GM19438 (cell line): ENCODE data around the gene SPDEF.

Experiments used
- ATAC-seq: cut with Tn5 transposase; IDR thresholded peaks from one replicate; pipeline ENCODE4 v1.9.1; 2021; ENCODE audit warnings: low read depth; ENCODE audit not compliant: unreplicated experiment

The SPDEF gene

DNA sequence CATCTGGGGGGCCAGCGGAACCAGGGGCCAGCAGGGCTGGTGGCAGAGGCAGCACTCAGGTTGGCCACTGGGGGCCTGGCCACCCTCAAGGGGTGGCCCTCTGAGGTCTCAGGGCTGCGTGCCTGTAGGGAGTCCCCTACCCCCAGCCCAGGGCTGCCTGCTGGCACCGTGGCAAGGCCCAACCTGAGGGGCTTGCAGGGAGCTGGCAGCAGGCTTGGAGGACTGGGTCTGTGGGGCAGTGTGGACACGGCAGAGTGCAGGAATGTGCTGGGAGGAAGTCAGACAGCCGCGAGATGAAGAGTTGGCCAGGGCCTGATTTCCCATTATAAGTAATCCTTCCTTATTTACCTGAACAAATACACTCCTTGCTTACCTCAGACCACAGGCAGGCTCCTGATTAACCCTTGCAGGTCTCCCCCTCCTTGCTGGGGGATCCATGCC is at the start of gene SPDEF:
TSS of gene SPDEF (minus strand) at position 299 of the 441 bp plus-strand sequence. CDS start 11,874 bp downstream, outside the sequence.
- ATAC-seq = no peak

DNA sequence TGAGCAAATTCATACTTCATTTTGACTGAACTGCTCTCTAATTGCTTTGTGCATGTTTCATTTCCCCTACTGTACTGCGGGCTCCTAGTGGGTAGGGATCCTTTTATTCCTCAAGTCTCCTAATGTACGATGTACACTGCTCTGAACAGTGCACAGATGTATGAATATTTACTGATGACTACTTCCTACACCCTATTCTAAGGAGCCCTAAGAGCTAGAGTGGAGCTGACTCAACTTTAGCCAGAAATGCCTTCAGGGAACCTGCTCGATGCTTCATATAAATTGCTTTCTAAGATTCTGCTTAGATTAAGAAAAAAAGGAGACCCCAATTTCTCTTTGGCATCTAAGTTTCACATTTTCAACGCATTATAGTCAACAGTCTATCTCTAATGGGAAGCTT is 47.6 kb upstream of the SPDEF start:
- no peak for ATAC-seq

DNA sequence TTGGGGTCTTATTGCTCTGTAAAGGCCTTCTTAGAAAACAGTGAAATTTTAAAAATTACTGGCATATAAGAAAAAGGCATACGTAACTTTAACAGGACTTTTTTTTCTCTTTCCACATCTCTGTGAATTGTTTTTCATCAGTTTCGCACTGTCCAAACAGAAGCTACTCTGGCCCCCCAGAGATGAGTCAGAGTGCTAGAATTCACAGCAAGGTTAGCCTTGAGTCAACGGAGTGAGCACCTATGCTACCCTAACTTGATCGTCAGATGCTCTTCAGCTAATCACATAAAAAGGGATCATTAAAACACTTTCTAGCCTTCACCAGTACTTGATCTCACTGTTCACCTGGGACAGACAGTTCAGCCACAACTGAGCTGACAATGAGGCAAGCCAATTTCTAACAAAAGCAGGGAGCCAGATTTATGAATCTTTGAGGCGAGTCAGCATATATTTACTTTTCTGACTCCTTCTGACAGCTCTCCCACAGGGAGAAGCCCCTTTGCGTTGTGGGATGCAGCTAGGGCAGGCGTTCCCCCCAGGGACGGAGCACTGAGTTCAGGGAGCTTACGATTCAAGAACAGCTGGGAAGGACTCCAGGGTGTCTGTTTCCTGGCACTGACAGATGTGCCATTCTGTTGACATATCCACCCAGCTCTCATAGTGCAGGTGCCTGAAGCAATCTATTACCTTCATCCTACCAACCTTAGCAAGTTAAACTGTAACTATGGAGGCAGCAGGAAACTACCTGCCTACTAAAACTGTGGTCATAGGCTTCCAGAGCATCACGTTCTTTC is 46.4 kb upstream of the SPDEF start:
- ATAC-seq = no peak

DNA sequence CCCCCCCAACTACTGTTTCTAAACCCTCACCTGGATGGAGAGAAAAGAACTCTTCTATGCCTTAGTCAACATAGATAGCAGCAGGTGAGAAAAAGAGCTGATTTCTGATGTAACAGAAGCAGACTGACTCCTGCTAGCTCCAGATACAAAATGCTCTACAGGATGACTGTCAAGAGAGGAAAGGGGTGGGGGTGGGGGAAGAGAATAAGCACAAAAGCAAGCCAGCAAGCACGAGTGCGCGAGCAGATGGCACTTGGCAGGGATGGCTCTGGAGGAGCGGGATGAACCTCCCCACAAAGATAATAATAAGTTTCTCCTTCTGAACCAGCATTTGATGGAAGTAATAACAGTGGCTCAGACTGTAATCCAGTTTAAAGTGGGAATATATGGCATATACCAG is 45.6 kb upstream of the SPDEF start:
- ATAC-seq = no peak

DNA sequence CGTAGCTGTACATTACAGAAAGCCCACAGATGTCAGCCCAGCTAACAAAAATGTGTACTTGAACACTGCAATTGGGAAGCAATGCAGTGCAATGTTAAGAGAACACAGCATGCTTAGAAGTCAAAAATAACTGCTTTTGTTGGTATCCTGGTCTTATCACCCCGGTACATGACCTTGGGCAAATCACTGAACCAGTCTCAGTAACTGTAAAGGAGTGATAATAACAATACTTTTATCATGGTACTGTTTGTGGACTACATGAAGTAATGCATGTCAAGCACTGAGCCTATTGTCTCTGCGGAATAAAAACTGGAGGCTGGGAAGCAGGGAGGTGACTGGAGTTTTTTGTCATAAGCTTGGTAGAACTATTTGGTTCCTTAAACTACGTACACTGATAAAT is 44.7 kb upstream of the SPDEF start:
- ATAC-seq = no peak

DNA sequence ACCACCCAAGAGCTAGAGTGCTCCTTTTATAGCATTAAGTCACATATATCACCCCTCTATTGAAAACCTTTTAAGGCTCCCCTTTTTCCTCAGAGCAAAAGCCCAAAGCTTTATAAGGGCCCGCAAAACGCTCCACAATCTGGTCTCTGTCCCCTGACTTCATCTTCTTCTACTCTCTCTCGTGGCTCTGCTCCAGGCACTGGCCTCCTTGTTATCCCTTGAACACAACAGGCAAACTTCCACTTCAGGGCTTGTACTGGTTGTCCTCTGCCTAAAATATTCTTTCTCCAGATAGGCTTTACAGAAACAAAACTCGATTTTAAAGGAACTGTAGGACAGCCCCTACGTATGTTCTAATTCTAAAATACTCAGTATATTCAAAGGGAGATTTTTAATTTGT is 44.0 kb upstream of the SPDEF start:
- no peak for ATAC-seq

DNA sequence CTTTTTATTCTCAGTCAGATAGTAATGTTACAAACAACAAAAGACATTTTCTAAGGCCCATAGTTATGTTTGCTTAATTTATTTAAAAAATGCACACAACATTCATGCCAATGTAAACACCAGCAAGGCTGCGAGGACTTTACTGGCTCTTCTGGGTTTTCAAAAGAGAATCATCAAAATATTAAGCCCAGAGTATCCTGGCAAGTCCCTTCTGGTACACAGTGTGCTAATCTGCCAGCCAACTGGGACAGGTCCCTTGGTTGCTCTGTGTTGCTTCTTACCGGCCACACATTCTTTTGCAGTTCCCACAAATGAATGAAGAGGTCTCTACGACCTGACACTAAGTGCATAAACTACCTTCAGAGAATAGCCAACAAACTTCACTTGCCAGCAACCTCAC is 42.6 kb upstream of the SPDEF start:
- ATAC-seq = no peak

DNA sequence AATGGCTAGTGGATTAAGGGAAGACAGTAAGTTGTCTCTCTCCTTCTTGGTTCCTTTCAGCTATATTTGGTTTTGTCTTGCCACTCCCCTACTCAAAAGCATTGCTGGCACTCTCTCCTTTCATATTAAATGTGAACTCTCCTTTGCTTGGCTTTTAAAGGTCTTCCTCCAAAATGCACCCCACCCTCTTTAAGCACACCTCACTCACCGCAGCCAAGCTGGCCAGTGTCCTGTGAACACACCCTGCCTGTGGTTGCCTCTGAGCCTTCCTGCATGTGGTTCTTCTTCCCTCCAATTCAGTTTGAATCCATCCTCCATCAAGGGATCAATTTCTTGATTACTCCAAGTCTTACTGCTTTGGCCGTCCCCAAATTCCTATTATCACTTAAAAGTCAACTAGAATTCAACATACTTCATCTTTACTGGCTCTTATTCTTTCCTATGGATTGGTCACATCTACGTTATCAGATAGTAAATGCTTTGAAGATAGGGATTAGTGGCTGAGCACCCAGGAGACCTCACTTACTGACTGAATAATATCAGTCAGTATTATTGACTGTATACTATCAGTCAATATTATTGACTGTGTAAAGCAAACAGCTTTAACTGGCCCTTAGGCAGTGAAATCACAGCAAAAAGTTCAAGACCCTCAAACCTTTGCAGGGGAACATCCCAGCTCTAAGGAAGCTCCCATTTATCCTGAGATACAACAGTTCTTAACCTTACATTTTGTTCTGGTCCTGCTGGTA is 41.6 kb upstream of the SPDEF start:
- no peak for ATAC-seq

DNA sequence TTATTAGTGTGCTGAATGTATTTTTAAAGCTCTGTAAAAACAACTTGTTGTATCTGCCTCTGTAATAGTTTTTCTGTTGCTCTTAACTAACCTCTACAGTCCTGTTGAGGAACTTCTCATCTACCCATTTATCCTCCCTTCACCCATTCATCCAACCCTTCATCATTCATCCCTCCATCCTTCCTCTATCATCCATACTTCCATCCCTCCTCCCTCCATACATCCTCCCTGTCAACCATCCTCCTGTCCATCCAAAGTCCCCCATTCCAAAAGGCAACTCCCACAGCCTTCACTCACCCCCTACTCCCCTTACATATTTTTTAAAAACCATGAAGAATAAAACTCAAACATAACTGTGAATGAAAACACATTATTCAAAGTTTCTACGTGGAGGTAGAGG is 40.7 kb upstream of the SPDEF start:
- ATAC-seq = no peak

DNA sequence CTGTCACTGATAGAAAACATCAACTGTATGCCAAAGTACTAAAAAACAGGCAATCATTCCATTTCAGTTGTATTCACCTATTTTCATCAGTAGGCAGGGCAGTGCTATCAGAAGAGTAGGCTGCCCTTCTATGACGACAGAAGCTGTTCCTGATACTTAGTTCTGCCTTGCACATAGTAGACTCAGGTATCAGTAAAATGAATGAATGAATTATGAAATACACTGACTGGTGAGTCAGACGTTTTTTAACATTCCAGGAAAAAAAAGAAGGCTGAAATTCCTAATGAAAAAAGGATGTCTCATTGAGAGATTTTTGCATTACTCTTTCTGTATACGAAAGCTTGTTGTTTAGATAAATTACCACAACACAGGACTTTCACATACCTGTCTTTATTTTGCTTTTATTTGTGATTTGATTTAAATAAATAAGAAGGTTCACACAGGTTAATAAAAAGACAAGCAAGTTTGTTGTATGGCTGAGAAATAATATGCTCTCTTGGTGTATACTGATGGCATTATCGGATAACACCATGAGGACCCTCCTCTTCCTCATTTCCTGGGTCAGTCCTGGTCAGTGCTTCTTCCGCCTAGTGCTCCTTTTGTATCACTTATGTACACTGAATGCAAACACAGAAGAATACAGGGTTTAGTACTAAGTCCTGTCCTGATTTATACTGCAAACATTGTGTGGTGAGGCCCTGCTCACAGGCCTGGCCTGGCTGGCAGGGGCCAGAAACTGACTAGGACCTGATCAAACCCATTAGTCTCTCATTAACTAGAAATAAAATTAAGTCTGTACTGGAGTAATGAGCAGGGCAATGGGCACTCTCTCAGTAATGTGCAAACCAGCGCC is 39.4 kb upstream of the SPDEF start:
- ATAC-seq = no peak

DNA sequence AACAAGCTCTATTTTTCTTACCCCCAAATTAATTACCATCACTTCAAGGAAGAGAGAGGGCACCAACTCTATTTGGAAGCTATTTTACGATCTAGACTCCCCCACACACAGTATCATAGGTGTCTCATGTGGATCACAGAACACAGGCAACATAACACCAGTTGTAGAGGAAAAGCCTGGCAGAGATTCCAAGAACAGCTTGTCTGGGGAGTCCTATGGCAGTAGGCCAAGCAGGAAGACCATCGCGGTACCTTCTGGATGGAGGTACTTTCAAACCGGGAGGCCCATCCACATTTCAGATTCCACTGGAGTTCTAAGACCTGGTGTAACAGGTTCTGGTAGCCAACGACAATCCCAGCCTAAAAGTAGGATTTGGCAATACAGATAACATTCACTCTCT is 37.6 kb upstream of the SPDEF start:
- ATAC-seq = no peak

DNA sequence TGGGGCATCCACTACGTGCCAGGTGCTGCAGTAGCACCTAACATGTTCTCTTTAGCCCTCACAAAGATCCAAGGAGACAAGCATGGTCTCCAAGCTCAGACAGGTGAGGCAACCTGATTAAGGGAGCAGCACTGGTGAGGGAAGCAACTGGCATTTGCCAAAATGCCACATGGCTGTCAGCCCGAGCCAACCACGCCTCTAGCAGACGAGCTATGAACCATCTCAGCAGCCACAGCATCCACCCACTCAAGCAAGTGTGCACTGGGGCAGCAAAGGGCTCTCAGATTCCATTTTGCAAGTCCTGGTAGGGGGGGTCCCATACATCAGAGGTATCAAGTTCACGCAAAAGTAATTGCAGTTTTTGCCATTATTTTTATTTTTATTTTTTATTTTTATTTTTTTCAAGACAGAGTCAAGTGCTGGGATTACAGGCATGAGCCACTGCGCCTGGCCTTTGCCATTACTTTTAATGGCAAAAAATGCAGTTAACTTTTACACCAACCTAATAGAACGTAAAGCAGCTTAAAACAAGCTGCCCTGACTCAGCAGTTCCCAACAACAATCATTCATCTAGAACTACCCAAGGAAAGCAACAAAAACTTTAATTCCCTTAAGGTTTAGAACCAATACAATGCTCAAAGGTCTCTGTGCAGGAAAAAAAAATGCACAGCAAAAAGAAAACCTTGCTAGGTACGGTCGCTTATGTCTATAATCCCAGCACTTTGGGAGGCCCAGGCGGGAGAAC is 36.3 kb upstream of the SPDEF start:
- no peak for ATAC-seq

DNA sequence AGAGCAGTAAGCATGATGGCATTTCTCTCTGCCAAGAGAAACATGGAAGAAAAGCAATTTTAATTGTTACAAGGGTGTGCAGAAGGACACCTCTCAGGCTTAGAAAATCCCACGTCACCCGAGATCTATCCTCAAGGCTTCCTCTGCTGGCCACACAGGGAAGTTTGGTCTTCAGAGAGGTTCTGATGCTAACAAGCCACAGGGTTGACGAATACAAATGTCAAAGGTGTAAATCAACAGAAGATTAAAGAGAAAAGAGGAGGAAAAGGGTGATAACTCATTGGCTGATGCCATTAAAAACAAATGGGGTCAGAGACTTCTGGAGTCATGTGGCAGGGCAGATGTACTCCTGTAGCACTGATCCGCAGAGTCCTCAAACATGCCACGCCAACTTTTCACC is 33.6 kb upstream of the SPDEF start:
- ATAC-seq = no peak

DNA sequence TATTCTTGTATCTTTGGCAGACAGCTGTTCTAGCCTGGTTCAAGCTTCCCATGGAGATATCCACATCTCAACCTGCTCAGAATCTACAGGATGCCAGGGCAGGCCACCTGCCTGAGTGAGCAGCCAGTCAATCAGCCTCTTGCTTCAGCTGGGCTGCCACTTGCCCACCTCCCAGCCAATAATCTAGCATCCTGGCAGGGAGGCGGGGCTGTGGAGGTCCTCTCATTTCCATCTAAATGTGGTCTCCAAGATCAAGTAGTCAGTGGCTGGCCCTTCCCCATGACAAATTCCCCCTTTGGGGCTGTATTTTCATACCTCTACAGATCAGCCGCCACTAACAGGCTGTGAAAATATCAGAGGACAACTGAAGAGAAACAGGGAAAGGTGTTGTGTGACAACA is 33.0 kb upstream of the SPDEF start:
- no peak for ATAC-seq

DNA sequence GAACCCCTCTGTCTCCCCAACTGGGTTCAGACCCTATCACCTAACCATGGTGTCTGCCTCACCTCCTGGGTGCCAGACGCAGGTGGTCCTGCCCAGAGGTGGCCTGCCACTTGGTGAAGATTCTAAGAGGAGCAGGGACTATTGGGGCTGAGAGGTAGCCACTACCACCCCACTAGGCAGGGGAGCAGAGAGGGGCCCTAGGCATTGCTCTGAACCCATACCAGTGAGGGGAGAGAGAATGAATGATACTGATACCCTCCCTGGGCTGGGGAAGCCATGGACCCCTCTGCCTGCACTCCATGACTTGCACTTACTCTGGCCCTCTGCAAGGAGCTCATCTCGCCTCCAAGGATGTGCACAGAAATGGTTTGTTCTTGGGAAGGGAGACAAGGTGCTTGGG is 31.7 kb upstream of the SPDEF start:
- no peak for ATAC-seq

DNA sequence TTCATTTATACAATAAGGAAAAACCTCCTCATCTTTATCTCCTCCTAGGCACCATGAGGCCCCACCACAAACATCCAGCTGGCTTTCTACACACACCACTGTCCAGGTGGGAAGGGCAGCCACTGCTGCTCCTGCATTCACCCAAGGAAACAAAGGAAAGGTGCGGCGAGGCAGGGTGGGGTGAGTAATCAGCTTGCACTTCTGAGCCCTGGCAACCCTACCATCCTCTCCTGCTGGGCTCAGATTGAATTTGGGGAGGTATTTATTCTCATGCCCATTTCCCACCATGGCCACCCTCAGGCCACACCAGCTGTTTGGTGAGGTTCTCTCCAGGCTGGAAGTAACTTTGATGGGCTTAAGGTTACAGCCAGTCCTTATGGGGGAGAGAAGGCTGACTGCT is 31.2 kb upstream of the SPDEF start:
- no peak for ATAC-seq

DNA sequence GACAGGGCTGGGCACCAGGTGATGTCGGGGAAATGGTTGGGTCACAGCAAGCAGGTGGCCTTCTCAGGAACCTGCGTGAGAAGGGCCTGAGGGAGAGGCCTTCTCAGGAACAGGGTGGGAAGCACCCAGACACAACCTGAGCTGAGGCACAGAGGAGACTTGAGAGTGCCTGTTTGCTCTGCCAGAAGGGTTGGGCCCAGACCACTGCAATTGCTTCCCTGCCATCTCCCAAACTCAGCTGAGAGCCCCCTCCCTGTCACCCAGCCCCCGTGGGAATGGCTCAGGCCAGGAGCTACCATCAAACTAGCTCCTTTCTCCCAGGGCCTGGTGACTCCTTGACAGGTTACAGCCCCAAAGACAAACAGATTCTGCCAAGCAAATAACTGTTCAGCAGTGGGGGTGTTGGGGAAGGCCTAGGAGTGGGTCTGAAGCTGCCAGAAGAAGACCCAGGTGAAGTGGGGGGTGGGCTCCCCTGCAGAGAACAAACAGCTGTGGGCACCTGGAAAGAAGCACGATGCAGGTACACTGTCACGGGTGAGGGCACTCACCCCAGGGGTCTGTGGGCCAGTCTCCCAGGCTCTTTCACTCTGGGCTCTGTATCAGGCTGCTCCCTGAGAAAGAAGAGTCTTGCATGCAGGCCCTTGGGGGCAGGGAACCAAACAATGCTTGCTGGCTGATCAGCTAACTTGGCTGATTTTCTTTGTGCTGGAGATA is 30.4 kb upstream of the SPDEF start:
- ATAC-seq = no peak

DNA sequence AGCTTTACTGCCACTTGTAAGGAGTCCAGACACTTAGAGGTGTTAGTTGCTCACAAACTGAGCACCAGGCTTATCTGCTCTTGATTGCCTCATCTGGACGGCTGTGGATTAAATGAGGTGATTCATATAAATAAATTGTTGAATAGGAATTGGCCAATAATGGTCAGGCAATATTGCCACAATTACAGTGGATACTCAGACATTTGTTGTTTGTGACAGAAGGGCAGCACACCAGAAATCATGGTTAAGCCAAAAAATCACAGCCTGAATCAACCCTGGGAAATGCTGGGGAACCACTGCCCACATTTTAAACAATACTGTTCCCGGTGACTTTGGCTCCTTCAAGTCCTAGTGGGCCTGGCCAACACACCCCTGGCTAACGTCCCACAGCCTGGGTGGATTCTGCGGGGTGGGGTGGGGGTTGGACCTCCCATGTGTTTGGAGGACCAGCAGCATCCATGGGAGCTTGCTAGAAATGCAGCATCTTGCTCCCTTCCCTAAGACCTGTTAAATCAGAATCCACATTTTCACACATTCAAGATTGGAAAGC is 29.5 kb upstream of the SPDEF start:
- no peak for ATAC-seq

DNA sequence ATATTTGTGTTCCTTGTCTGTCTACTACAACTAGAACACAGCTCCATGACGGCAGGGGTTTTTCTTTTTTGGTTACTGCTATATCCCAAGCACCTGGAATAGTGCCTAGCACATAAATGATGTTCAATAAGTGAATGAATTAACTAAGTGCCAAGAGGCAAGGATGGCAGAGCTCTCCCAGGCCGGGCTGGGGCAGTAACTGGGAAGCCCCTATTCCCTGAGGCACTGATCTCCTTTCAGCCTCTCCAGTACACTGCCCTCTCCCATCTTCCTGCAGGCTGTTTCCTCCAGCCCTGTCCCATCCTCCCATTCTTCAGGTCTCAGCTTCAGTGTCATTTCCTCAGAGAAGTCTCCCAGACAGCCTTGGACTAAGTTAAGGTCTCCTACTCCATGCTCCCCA is 29.0 kb upstream of the SPDEF start:
- no peak for ATAC-seq

DNA sequence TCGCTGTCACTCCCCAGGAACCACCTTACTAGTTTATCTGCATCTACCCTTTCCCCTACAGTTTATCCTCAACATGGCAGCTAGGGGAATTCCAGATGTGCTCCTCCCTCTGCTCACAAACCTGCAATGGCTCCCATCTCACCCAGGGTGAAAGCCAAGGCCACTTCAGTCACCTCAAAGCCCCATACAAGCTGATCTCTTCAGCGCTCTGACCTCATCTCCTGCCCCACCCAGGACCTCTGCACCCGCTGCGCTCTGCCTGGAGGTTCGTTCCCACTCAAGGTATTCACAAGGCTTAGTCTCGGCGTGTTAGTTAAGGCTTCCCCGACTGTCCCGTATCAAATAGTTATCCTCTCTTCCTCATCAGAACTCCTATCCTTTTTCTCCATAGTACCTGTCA is 28.6 kb upstream of the SPDEF start:
- no peak for ATAC-seq
